ENCODE data around the gene APPBP2.

APPBP2 gene

DNA sequence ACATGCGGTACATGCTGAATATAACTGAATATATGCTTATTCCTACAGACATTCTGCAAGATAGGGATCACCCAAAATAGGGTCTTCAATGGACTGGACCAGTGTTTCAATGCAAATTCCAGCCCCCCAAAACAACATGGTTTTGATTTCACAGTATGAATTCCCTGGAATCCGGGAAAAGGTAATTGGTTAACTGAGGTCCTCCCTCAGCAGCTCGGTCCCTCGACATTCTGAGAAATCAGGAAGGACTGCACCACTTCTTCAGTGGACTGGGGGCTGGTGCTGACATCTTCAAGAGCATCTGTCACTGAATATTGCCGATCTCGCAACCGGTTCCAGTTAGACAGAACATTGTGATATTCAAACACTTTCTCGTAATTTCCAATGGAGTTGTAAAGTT is 78.7 kb downstream of the APPBP2 start:
- DNase-seq (ENCODE audit: low read depth) = no peak
- H3K4me3 ChIP-seq (ENCODE audit: control insufficient read depth, low read depth, low read length) = no peak overlapping the region
- TF ChIP-seq, protein P1, sequence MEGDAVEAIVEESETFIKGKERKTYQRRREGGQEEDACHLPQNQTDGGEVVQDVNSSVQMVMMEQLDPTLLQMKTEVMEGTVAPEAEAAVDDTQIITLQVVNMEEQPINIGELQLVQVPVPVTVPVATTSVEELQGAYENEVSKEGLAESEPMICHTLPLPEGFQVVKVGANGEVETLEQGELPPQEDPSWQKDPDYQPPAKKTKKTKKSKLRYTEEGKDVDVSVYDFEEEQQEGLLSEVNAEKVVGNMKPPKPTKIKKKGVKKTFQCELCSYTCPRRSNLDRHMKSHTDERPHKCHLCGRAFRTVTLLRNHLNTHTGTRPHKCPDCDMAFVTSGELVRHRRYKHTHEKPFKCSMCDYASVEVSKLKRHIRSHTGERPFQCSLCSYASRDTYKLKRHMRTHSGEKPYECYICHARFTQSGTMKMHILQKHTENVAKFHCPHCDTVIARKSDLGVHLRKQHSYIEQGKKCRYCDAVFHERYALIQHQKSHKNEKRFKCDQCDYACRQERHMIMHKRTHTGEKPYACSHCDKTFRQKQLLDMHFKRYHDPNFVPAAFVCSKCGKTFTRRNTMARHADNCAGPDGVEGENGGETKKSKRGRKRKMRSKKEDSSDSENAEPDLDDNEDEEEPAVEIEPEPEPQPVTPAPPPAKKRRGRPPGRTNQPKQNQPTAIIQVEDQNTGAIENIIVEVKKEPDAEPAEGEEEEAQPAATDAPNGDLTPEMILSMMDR (IDR thresholded peaks at IDR 0.05; ENCODE audit: control insufficient read depth, insufficient read depth, low read depth, low read length, missing control alignments) = no peak

DNA sequence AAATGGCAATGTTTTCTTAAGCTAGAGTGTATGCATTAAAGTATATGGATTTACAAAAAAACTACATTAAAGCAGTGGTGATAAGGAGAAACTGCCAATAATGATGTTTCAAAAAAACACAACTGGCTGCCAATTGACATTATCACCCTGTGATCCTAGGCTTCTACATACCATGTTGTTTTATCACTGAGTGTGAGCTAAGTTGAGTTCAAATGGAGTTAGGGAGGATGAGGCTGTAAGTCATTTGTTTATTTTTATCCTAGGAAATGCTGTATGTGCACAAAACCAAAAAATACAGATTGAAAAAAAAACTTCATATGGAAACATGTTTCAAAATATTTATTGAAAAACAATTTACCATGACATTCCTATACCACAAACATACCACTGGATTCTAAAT is 80.9 kb downstream of the APPBP2 start:
- no peak for DNase-seq (ENCODE audit: low read depth)
- no peak overlapping the region for H3K4me3 ChIP-seq (ENCODE audit: control insufficient read depth, low read depth, low read length)
- TF ChIP-seq, protein P1 (IDR thresholded peaks at IDR 0.05; ENCODE audit: control insufficient read depth, insufficient read depth, low read depth, low read length, missing control alignments) = no peak

DNA sequence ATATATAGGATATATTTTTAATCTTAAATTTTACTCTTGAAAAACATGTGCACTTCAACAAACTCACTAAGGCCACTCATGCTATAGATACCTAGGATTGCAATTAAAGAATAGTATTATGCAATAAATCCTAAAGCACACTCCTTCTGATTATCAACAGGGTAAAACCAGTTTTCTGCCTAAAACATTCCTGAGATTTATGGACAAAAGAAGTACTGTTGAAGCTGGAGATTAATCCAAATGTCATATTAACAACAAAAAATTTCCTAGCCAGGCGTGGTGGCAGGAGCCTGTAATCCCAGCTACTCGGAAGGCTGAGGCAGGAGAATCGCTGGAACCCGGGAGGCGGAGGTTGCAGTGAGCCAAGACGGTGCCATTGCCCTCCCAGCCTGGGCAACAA is 82.3 kb downstream of the APPBP2 start:
- no peak overlapping the region for H3K4me3 ChIP-seq (ENCODE audit: control insufficient read depth, low read depth, low read length)
- DNase-seq (ENCODE audit: low read depth) = no peak
- TF ChIP-seq, protein P1 (IDR thresholded peaks at IDR 0.05; ENCODE audit: control insufficient read depth, insufficient read depth, low read depth, low read length, missing control alignments) = no peak

DNA sequence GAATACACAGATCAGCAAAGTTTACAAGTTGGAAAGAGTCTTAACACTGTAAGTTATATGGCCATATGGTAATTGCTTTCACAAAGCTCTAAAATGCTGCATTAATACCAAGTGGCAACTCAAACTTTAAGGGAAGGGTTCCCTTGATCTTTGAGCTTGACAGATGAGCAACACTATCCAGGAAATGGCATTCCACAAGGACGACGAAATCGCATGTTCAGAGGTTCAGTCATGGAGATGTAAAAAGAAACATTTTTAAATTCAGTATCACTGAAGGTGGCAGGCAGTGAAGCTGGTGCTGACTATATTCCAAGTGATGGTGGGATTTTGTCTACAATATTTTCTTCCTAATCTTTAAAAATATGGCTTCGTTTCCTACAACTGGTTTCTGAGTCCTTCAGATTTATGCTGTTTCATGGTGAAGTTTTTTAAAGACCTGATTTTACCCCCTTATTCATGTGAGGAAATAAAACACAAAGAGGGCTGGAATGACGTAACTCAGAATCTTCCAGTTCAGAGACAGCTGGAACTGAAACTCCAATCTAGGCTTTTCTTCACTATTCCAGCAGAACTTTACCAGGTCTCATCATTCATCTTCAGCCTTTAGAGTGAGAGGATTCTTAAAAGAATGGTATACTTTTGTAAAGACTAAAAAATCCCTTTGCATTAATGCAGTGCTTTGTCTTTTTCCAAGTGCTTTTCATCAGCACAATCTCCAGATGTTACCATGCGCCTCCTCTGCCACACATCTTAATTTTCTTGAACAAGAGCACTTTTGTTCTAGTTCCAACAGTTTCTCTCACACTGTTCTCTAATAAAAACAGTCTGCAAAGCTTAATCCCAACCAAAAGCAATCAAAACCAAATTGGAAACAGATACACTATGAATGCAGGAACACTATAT is 83.5 kb downstream of the APPBP2 start:
- DNase-seq (ENCODE audit: low read depth) = no peak
- TF ChIP-seq, protein P1 (IDR thresholded peaks at IDR 0.05; ENCODE audit: control insufficient read depth, insufficient read depth, low read depth, low read length, missing control alignments) = no peak
- no peak overlapping the region for H3K4me3 ChIP-seq (ENCODE audit: control insufficient read depth, low read depth, low read length)

DNA sequence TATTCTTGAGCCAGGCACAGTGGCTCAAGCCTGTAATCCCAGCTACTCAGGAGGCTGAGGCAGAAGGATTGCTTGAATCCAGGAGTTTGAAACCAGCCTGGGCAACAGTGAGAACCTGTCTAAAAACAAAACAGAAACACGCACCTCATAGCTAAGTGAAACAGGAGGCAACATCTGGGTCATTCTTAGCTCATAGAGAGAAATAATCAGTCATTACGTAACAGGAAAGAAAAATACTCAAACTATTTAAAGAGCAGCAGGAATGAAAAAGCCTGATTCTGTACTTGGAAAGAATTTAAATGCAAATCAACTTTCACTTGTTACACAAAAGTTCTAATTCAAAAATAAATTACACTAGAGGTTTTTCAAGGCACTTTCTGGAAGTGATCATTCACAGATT is 86.5 kb downstream of the APPBP2 start:
- no peak for DNase-seq (ENCODE audit: low read depth)
- H3K4me3 ChIP-seq (ENCODE audit: control insufficient read depth, low read depth, low read length) = no peak overlapping the region
- TF ChIP-seq, protein P1 (IDR thresholded peaks at IDR 0.05; ENCODE audit: control insufficient read depth, insufficient read depth, low read depth, low read length, missing control alignments) = no peak

DNA sequence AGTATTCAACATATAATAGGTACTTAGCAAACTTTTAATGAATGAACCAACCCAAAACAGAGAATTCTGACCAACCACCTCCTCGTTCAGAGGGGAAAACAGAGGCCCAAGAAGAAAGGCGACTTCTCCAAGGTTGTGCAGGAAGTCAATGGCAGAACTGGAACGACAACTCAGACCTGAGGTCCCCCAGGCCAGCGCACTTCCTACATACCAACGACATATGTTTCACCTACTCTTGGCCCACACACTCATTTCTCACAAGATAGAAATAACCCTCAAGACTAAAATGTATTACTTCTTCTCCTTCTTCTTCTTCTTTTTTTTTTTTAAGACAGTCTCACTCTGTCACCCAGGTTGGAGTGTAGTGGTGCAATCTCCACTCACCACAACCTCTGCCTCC is 89.4 kb downstream of the APPBP2 start:
- no peak for DNase-seq (ENCODE audit: low read depth)
- TF ChIP-seq, protein P1 (IDR thresholded peaks at IDR 0.05; ENCODE audit: control insufficient read depth, insufficient read depth, low read depth, low read length, missing control alignments) = no peak
- H3K4me3 ChIP-seq (ENCODE audit: control insufficient read depth, low read depth, low read length) = no peak overlapping the region
